Central memory CD4-positive, alpha-beta T cell (primary cell): Measurements from ENCODE around the gene UBASH3B.

Source experiments
- DNase-seq: peaks from one replicate; pipeline ENCODE4 v3.0.0; 2022

The UBASH3B gene

DNA sequence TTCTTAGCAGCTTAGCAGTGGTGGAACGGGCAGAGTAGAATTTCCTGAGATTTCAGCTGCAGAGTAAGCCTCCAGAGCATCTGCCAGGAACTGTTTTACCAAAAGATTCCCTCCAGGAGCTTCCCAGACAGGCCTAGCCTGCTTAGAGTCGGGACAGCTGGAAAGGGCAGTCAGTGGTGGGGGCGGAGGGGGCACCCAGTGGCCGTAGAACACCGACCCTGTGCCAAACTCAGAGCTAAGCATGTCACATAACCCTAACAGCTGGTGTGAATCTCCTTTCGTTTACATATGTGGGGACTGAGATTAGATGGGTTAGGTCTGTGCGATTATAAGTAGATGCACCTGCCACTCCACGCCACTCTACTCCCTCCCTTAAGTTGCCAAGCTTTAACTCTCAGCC lies 102.8 kb downstream of the UBASH3B start:
- DNase-seq, result no peak

DNA sequence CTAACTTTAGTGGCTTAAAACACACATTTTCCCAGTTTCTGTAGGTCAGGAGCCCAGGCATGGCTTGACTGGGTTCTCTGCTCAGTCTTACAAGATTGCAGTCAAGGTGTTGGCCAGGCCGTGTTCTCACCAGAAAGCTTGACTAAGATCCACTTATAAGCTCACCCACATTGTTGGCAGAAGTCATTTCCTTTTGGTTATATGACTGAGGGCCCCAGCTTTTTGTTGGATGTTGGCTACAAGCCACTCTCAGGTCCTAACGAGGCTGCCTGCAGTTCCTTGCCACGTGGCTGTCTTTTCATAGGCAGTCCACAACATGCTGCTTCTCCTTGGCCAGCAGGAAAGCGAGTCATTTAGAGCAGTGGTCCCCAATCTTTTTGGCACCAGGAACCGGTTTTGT lies 103.5 kb downstream of the UBASH3B start:
- DNase-seq, result no peak

DNA sequence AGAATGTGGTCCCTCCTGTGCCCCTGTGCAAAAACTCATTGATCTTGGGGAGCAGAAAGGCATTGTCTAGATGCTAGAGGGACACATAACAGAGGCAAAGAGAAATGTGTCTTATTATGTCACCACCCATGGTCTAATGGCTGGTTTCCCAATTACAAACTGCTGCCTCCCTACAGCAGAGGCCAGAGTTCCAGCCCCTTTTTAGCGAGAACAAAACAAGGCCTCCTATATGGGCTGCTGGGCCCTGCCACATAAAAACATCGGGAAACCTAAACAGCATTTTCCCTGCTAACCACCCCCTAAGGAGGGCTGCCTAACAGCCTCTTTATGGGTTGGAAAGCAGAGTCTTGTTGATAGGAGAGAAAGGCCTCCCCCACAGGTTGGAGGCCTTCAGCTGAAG lies 107.6 kb downstream of the UBASH3B start:
- no peak for DNase-seq

DNA sequence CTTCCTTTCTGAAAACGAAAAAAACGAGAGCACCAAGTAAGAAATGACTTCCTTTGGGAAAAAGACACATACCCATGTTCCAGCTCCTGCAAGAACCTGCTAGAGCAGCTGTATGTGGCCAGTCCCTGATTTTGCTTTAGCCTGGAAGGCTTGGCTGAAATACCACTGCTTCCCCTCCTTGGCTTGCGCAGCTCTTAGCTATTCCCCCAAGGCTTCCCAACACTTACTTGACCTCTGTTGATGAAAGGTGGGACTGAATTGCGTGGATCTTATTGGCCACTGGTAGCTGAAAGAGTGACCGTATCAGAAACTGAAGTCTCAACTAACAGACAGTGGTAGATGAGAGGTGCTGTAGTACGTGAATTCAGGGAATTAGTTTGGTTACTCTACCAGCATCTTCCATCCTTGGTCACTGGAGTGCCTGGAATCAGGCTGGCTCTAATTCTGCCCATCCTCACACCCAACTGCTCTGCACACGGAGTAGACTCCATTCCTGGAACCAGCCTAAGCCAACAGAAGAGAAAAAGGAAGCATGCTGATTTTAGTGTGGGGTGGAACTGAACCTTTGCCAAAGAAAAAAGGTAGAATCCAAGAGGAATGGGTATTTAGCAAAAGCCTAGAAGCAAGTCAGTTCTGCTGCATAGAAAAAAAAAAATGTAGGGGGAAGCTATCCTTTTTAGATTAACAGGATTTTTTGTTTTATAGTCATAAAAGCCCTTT lies 109.0 kb downstream of the UBASH3B start:
- DNase-seq, result no peak

DNA sequence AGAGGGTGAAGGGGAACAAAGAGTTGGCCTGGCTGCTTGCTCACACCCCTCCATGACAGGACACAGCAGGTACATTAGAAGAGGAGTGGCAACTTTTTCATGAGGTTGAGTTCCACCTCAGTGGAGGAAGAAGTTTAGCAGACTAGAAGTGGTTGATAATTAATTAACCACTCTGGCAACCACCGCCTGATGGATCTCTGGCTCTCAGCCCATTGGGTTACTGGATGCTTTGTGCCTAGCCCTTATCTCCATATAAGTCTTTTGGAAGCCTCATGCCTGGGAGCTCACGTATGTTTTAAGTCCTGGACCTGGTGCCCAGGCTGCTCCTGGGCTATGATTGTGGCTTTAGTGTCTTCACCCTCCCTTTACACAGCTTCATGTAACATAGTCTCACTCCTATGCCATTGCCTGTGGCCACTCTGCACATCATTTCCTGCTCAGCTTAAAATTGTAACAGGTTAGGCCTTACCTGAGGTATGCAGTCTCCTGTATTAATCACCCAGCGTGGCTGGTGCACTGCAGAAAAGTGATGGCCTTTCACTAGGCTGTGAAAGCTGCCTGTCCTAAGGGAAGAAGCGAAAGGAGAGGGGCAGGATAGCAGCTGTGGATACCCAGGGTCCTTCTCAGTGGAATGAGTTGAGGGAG lies 110.1 kb downstream of the UBASH3B start:
- no peak for DNase-seq

DNA sequence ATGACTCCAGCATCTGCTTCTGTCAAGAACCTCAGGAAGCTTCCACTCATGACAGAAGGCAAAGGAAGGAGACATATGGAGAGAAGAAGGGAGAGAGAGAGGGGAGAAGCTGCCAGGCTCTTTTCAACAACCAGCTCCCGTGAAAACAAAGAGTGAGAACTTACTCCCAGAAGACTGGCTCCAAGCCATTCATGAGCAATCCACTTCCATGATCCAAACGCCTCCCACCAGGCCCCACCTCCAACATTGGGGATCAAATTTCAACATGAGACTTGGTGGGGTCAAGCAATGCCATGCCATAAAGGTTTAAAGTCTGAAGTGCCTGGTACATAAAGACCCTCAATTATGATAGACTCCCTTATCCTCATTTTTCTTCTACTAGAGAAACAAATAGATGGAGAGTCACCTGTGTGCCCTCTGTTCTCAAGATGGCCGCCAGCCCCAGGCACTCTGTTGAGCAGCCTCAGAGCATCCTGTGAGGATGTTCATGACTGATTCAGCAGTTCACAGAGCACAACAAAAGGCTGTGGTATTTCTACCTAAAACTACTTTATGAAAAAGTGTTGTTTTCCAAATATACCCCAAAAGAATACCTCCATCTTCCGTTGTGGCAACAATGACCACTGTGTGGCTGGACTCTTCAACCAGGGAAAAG lies 113.7 kb downstream of the UBASH3B start:
- DNase-seq, result no peak

DNA sequence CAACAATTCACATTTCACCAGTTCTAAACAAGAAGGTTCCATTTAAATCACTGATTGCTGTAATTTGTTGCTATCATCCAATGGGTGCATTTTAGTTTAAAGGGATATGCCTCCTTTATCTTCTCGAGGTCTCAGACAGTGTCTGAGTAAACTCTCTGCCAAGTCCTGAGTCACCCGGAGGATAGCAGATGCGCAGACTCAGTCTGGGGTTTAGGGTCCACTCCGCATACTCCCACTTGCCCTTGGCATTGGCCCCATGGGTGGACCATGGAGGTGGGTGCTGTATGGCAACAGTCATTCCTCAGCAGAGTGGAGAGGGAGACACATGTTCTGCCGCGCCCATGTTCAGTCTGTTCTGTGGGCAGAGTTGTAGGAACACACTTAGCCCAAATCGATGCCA lies 117.4 kb downstream of the UBASH3B start:
- DNase-seq, result no peak

DNA sequence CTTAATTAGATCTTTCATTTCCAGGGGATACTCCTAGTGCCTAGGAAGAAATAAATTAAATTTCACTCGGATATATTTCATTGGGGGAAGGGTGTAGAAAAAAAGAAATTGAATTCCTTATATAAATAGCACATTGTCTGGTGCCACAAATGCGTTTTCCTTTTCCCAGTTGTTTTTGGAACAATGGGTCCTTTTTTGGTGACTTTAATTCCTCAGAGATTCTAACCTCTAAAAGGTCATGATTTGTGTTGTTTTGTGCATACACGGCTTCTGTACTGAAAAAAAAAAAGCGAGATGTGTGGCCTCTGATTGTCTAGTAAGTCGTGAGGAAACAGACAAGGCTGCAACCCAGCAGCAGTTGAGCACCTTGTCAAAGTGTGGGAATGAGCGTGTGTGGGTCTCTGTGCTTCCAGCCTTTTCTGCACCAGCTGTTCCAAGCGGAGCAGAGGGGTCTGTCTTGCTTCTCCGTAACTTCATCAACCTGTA lies 118.3 kb downstream of the UBASH3B start:
- no peak for DNase-seq

DNA sequence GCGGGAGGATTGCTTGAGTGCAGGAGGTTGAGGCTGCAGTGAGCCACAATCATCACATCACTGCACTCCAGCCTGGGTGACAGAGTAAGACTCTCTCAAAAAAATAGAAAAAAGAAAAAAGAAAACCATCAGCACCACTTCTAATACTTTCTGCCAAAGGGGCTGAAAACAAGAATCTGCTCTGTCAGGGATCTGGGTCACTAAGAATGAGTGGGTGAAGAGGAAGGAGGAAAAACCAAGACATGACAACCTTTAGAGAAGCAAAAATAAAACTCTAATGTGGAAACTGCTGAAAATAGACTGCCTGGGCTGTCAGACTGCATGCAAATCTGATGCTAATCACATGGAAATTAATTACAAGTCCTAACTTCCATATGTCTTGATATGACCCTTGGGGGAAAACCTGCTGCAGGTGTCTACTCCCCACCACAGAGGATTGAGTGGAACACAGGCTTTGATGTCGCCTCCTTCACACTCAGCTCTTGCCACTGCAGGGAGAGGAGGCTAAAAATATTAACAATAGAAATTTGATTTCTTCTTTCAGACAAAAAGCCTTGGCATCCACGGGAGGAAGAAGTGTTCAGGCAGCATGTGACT lies 120.3 kb downstream of the UBASH3B start:
- DNase-seq, result no peak

DNA sequence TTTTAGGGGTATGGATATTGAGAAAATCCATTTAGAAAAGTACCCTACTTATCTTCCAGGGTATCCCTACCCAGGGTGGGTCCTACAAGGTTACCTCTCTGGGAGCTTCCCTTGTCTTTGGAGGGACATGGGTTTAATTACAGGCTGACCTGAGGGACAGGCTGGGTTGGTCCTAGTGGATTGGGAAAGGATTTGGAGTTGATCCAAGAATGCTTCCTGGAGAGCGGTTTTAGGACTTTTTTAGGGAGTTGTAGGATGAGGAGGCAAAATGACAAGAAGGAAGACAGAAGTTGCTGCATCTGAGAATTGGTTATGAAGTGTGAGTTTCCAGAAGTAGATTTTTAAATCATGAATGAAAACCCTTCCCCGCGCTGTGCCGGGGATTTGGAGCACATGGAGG lies 121.0 kb downstream of the UBASH3B start:
- DNase-seq, result no peak

DNA sequence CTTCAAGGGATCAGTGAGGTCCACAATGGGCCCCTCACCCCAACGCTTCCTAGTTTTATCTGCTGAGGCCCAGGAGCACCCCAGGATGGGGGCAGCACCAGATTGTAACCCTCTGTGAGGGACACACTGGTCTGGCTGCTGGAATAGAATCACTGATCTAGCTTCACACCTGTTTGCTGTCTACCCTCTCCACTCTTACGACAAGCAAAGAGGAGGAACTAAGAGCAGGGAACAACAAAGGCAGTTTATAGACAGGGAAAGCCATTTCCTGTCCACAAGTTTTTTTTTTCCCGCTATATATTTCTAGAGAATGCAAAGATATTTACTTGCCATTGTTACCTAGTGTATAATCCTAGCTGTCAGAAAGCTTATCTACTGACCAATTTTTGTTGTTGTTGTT lies 121.8 kb downstream of the UBASH3B start:
- DNase-seq, result no peak

DNA sequence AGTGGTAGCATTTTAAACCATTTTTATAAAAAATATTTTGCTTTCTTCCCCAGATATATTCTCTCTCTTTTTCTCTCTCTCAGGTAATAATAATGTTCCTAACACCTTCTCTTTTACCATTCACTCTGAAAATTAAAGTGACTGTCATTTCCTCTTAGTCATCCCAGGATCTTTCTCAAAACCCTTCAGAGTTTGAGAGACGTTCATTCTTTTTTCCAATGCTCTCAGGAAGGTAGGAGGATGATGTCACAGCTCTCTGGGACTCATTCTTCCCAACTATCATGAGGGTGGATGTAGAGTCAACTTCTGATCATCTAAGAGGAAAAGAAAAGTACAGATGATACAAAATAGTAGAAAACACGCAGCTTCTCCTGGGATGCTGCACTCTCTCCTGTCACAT lies 122.6 kb downstream of the UBASH3B start:
- no peak for DNase-seq

DNA sequence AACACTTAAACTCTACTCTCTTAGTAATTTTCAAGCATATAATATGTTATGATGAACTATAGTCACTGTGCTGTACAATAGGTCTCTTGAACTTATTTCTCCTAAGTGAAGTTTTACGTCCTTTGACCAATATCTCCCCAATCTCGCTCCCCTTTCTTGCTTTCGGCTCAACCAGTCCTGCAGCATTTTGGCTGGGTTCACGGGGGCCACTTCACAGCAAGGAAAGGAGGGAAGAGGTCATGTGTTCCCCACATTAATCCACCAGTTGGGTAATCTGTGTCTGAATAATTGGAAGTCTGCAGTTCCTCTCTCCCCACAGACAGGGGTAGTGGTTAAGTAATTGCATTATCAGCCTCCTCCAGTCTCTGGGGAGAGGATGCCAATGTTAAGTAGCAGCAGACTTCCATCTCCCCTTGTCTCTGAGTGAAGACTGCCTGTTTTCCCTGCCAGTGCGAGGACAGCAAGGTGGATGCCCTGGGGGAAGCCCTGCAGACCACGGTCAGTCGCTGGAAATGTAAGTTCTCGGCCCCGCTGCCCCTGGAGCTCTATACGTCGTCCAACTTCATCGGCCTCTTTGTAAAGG lies 123.6 kb downstream of the UBASH3B start:
- no peak for DNase-seq

DNA sequence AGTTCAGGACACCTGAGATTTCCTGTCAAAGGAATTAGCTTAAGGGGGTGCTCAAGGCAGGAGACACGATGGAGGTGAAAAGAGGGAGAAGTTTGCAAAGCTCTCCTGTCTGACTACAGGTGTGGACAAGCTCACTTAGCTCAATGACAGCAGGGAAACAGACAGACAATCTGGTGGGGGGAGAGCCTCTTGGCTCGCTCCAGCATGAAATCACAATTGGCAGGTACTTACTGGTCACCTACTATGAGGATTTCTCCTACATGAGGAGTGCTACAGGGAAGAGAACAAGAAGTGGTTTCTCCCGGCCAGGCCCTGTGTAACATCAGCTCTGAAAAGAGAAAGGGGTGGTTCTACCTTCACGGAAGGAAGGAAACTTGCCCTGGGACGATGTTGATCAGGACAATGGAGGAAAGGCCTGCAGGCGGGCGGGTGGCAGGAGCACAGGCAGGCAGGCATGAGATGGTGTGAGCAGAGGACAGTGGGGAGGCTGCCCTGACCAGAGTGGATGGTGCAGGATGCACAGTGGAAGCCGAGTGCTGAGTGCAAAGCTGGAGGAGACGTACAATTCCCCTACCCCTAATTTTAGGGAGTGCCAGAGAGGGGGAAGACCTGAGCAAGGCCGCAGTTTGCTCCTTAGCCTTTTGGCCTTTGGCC lies 124.9 kb downstream of the UBASH3B start:
- no peak for DNase-seq

DNA sequence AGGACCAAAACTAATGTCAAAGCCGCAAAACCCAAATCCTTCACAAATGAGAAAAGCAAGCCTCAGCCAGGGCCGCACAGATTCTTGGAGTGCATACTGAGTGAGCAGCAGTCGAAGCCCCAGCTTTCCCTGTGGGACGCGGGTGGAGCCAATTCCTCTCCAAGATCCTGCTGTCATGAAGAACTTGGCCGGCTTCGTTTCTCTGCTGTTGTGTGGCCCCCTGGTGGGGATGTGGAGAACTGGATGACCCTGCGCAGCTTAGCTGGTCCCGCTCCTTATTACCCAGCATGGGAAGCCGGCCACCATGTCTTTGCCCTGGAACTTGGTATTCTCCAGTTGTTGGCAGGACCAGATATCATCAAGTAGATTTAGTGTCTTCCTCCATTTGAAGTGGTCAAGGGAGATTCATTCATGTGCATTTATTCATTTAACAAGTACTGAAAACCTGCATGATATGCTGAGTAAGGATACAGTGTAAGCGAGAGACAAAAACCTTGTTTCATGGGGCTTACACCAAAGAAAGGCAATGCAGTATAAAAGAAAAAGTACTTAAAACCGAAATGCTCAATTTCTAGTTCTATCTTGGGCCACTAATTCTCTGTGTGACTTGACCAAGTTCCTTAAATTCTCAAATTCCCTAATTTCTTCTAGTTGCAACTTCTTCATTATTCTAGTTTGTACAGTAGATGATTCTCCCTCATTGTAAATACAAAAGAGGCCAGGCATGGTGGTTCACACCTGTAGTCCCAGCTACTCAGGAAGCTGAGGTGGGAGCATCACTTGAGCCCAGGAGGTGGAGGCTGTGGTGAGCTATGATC lies 126.1 kb downstream of the UBASH3B start:
- peak; percentile 51 for DNase-seq

DNA sequence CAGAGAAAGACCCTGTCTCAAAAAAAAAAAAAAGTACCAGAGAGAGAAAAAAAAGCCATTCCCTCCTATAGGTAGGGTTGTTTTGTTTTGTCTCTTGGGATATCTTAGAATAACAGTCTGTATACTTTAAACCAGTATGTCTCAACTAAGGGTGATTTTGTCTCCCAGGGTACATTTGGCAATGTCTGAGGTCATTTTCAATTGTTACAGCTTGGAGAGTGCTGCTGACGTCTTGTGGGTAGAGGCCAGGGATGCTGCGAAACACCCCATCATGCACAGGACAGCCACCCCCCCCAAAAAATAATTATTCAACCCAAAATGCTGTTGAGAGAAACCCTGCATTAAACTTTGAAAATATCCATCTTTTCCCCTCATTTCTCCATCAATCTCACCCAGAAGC lies 126.7 kb downstream of the UBASH3B start:
- DNase-seq, result no peak

DNA sequence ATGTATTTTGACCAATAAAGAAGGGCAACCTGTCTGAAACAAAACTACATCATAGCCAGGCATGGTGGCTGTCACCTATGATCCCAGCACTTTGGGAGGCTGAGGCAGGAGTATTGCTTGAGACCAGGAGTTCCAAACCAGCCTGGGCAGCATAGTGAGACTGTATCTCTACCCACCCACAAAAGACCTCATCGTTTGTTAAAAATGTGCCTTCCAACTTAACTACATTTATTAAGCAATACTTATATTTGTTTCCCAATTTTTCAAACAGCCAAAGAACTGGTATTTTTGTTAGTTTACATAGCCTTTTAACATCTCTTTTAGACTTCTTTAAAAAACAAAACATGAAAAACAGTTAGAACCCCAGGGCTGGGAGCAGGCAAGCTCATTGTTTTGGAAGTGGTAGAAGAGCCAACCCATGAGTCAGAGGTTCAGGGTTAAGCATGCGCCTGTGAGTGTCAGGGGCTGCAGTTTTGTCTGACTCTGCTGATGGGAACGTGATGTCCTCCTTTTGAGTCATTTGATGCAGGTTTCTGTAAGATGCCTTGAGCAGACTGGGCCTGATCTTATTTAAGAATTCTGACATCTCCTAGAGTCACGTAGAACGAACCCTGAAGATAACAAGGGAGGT lies 128.9 kb downstream of the UBASH3B start:
- DNase-seq, result no peak

DNA sequence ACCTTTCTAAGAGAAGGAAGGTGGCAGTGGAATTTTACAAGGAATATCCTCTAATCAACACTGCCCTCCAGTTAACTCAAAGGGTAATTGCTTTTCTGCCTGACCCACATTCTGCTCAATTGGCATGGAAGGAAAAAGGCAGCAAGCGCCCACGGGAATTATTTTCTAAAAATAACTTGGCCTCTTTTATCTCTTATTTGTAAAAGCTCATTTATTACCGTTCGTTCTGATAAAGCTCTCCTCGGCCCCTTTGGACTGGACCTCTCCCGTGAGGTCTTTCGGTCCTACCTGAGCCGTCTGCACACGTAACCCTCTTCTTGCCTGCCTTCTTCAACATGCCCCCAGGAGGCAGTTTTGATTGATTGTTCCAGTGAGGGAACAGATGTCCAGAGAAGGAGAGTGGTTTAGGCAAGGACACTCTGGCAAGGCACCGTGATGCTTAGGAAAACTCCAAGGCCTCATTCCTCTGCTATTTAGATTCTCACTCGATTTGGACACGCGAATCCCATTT lies 129.6 kb downstream of the UBASH3B start:
- no peak for DNase-seq

DNA sequence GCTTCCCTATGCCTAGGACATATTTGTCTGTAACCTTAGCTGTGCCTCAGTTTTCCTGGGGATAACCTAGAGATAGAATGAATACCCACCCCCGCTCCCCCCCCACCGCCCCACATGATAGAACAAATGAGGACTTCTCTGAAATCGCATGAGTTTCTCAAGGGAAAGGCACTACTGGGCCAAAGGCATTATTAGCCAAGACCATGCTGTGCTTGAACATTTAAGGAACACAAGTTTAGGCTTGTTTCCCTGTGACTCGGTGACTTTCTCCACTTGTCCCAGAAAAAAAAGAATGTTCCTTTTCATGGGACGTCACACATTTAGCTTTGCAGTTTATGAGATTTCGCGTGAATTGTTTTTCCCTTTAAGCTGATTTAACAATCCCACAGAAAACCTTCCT lies 131.4 kb downstream of the UBASH3B start:
- no peak for DNase-seq

DNA sequence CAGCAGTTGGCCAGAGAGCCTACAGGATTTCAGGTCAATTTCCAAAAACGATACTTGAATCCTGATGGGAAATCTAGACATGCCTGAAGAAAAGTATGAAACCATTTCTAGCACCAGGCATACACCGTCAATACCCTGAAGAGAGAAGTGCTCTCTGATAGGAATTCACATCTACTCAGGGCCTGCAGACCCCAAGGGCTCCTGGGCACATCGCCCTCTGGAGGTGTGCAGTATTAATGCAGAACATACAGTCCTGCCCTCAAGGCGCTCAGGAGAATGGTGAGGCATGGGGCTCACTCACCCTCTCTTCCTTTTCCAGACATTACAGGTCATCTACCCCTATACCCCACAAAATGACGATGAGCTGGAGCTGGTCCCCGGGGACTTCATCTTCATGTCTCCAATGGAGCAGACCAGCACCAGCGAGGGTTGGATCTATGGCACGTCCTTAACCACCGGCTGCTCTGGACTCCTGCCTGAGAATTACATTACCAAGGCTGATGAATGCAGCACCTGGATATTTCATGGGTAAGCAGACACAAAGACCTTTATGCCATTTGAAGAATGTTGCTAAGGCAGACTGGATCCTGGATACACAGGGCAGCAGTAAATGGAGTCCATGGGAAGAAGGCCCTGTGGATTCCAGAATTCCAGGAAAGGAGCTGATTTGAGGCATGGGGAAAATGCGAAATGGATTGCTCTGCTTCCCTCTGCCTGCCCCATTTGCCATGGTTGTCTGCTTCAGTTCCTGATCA lies 133.4 kb downstream of the UBASH3B start:
- no peak for DNase-seq
